NB4 (cell line): Measurements from ENCODE around the gene GRM2.
A peak's percentile ranks its signal among the peaks of the same experiment; 100 is the strongest.

ENCODE experiments used
- DNase-seq: peaks from one replicate; pipeline ENCODE4 v3.0.0; 2010; ENCODE audit warnings: low read depth
- H3K4me3 ChIP-seq: one replicate; pipeline ENCODE4 v1.5.1; 2011; ENCODE audit warnings: mild to moderate bottlenecking, low read depth, low read length, moderate library complexity
- CTCF ChIP-seq: IDR thresholded peaks from one replicate; pipeline ENCODE4 v1.5.1; 2012; ENCODE audit warnings: low read depth, low read length
- MAX ChIP-seq: IDR thresholded peaks from 2 replicates; pipeline ENCODE4 v1.6.1; 2011; ENCODE audit warnings: low read depth, low read length
- MYC ChIP-seq: IDR thresholded peaks from 2 replicates; pipeline ENCODE4 v1.6.1; 2011; ENCODE audit warnings: low read depth, low read length
- POLR2A ChIP-seq: IDR thresholded peaks from 2 replicates; pipeline ENCODE4 v1.6.1; 2011; ENCODE audit warnings: mild to moderate bottlenecking; ENCODE audit not compliant: insufficient read length; ENCODE audit errors: extremely low read depth

The GRM2 gene

GRCh38 chr3:51684971-51685751 lies 21.7 kb upstream of the GRM2 start:
- TF ChIP-seq MYC (no peak), CTCF (no peak), MAX (no peak)
- no peak overlapping the region for H3K4me3 ChIP-seq
- peak; percentile 26 for DNase-seq

GRCh38 chr3:51686056-51686455 lies 20.8 kb upstream of the GRM2 start:
- no peak overlapping the region for H3K4me3 ChIP-seq
- DNase-seq: no peak
- TF ChIP-seq CTCF (no peak), MYC (no peak), MAX (no peak)

- TF ChIP-seq MAX (peak; percentile 41), POLR2A (no peak), CTCF (no peak), MYC (peak; percentile 62; the same call in 1 of the 2 replicates)
- peak; percentile 97 for DNase-seq
- H3K4me3 ChIP-seq: peak overlapping the region; percentile 23
Measured at GRCh38 chr3:51686512-51687215, 20.2 kb upstream of the GRM2 start.

GRCh38 chr3:51687431-51688205 lies 19.2 kb upstream of the GRM2 start:
- TF ChIP-seq POLR2A (no peak), CTCF (no peak), MYC (no peak), MAX (no peak)
- DNase-seq: no peak
- no peak overlapping the region for H3K4me3 ChIP-seq

- no peak for DNase-seq
- TF ChIP-seq POLR2A (no peak), CTCF (no peak), MYC (no peak), MAX (no peak)
- no peak overlapping the region for H3K4me3 ChIP-seq
Measured at GRCh38 chr3:51688206-51688600, 18.7 kb upstream of the GRM2 start.
